PC-3 (cell line): ENCODE data around the gene RSPRY1. TPM values are rescaled to one million over a fixed set of nuclear protein-coding genes. Genes with fewer than 3 reads are reported as not detected.

Experiments
- ATAC-seq: fragments of 200-7000 bp; cut with Tn5 transposase; 2 replicates; pipeline ENCODE4 v1.9.1; 2020; ENCODE audit warnings: mild to moderate bottlenecking, moderate library complexity
- BruUV-seq: library from RNA; stranded (reverse); fragments of 400-500 nt; replicated peaks from 2 replicates; lab custom pipeline; 2021; lab: Mats Ljungman, UMichigan
- CTCF ChIA-PET: fragments of 300-600 bp; sonication (Branson Sonifier 250); formaldehyde crosslinking; loops from one replicate; lab custom pipeline; 2022; ENCODE audit warnings: antibody characterized with exemption; lab: Charles Lee
- POLR2A ChIA-PET: fragments of 300-600 bp; sonication (Branson Sonifier 250); formaldehyde crosslinking; loops from one replicate; lab custom pipeline; 2022; ENCODE audit warnings: antibody characterized with exemption; ENCODE audit not compliant: unreplicated experiment; lab: Charles Lee
- DNase-seq: peaks from one replicate; pipeline ENCODE4 v3.0.0-alpha.2; 2015
- H2AFZ ChIP-seq: fragments of 300-600 bp; sonication (generic); 2 replicates; pipeline ENCODE4 v1.6.0; 2016; ENCODE audit warnings: antibody characterized with exemption, low read length
- H3F3A ChIP-seq: fragments of 300-600 bp; sonication (generic); one replicate; pipeline ENCODE4 v1.6.0; 2017; ENCODE audit warnings: antibody characterized with exemption, low read length, control low read depth, mild to moderate bottlenecking; ENCODE audit not compliant: unreplicated experiment
- H3K27ac ChIP-seq: fragments of 300-600 bp; sonication (generic); 2 replicates; pipeline ENCODE4 v1.5.1; 2016; ENCODE audit warnings: mild to moderate bottlenecking, low read length
- H3K27me3 ChIP-seq: fragments of 300-600 bp; sonication (generic); 2 replicates; pipeline ENCODE4 v1.6.1; 2016; ENCODE audit warnings: low read length, mixed read lengths
- H3K36me3 ChIP-seq: fragments of 300-600 bp; sonication (generic); 2 replicates; pipeline ENCODE4 v1.6.1; 2016; ENCODE audit warnings: low read depth, mixed run types, low read length, mixed read lengths
- H3K4me1 ChIP-seq: fragments of 300-600 bp; sonication (generic); 2 replicates; pipeline ENCODE4 v1.5.1; 2016; ENCODE audit warnings: low read length; ENCODE audit not compliant: insufficient read depth
- H3K4me2 ChIP-seq: fragments of 300-600 bp; sonication (generic); 2 replicates; pipeline ENCODE4 v1.6.0; 2016; ENCODE audit warnings: low read length
- H3K4me3 ChIP-seq: fragments of 300-600 bp; sonication (generic); 2 replicates; pipeline ENCODE4 v1.5.1; 2016; ENCODE audit warnings: mild to moderate bottlenecking, low read length, mixed read lengths
- H3K79me2 ChIP-seq: fragments of 300-600 bp; sonication (generic); 2 replicates; pipeline ENCODE4 v1.6.1; 2017; ENCODE audit warnings: low read length, mixed read lengths
- H3K9ac ChIP-seq: fragments of 300-600 bp; sonication (generic); 2 replicates; pipeline ENCODE4 v1.6.0; 2016; ENCODE audit warnings: mild to moderate bottlenecking, low read length
- H3K9me2 ChIP-seq: fragments of 300-600 bp; sonication (generic); replicated peaks from 2 replicates; pipeline ENCODE4 v1.6.1; 2016; ENCODE audit warnings: mixed run types, low read length, mixed read lengths
- H3K9me3 ChIP-seq: fragments of 300-600 bp; sonication (generic); 2 replicates; pipeline ENCODE4 v1.6.1; 2016; ENCODE audit warnings: low read length, mixed read lengths
- H4K20me1 ChIP-seq: fragments of 300-600 bp; sonication (generic); 2 replicates; pipeline ENCODE4 v1.6.1; 2016; ENCODE audit warnings: low read length, mixed read lengths
- CTCF ChIP-seq: fragments of 300-600 bp; sonication (generic); conservative IDR thresholded peaks from 2 replicates; pipeline ENCODE4 v1.5.1; 2017; ENCODE audit warnings: antibody characterized with exemption, low read depth, mild to moderate bottlenecking, low read length
- EZH2 ChIP-seq: fragments of 300-600 bp; sonication (generic); IDR thresholded peaks from one replicate; pipeline ENCODE4 v1.6.1; 2017; ENCODE audit warnings: antibody characterized with exemption, mild to moderate bottlenecking, low read length; ENCODE audit not compliant: unreplicated experiment
- EZH2phosphoT487 ChIP-seq: fragments of 300-600 bp; sonication (generic); IDR thresholded peaks from 2 replicates; pipeline ENCODE4 v1.6.1; 2018; ENCODE audit warnings: mild to moderate bottlenecking, antibody characterized with exemption, low read length, borderline replicate concordance
- intact Hi-C: fragments of 100-400 bp; cut with micrococcal nuclease; formaldehyde crosslinking; loops from 2 replicates; pipeline ENCODE4 v1.9.0; 2023
- total RNA-seq: library from RNA; depleted of rRNA; stranded (reverse); fragments of >200 nt; gene quantifications from 2 replicates; pipeline ENCODE4 v1.2.3, GENCODE V29; 2014

The RSPRY1 gene
- total RNA-seq, 1 experiment from 2014 or later = 17.5 TPM

GRCh38 chr16:57238682-57239081, 52.6 kb downstream of the RSPRY1 start:
- Histone ChIP-seq H3K4me3 (no peak overlapping the region), H3K4me2 (no peak overlapping the region), H2AFZ (no peak overlapping the region), H3K27ac (peak overlapping the region; percentile 36; the same call in 1 of the 2 replicates), H3K36me3 (peaks cover 25% of the 10 kb centered on the region; the same call in 1 of the 2 replicates), H4K20me1 (no peaks in the 10 kb centered on the region), H3K79me2 (no peaks in the 10 kb centered on the region), H3K27me3 (no peaks in the 10 kb centered on the region), H3F3A (no peaks in the 10 kb centered on the region), H3K9me2 (no peaks in the 10 kb centered on the region), H3K4me1 (no peaks in the 10 kb centered on the region; the same call in 1 of the 2 replicates), H3K9me3 (no peaks in the 10 kb centered on the region), H3K9ac (no peak overlapping the region)
- no TSS peak for BruUV-seq
- TF ChIP-seq CTCF (no peak), EZH2 (no peak)
- CTCF ChIA-PET = no interaction called here
- ATAC-seq (no peak), DNase-seq (no peak)
- intact Hi-C loops = no loop called here
- POLR2A ChIA-PET = no interaction called here

GRCh38 chr16:57239107-57239506, 53.0 kb downstream of the RSPRY1 start:
- Histone ChIP-seq H3K27me3 (no peaks in the 10 kb centered on the region), H3F3A (no peaks in the 10 kb centered on the region), H3K4me2 (no peak overlapping the region), H3K9me2 (no peaks in the 10 kb centered on the region), H3K9ac (no peak overlapping the region), H2AFZ (no peak overlapping the region), H3K36me3 (peaks cover 25% of the 10 kb centered on the region; the same call in 1 of the 2 replicates), H3K4me3 (no peak overlapping the region), H3K4me1 (peaks cover 3% of the 10 kb centered on the region; the same call in 1 of the 2 replicates), H3K9me3 (no peaks in the 10 kb centered on the region), H3K27ac (peak overlapping the region; percentile 36; the same call in 1 of the 2 replicates), H3K79me2 (no peaks in the 10 kb centered on the region), H4K20me1 (no peaks in the 10 kb centered on the region)
- TF ChIP-seq EZH2 (no peak), CTCF (no peak), EZH2phosphoT487 (no peak)
- no TSS peak for BruUV-seq
- POLR2A ChIA-PET = no interaction called here
- CTCF ChIA-PET = no interaction called here
- DNase-seq (no peak), ATAC-seq (no peak)
- intact Hi-C loops = no loop called here

GRCh38 chr16:57240851-57241250, 54.7 kb downstream of the RSPRY1 start:
- CTCF ChIA-PET = no interaction called here

More at GRCh38 chr16:57240851-57241250, 54.7 kb downstream of the RSPRY1 start:
- no peak overlapping the region for H3K27ac ChIP-seq
- H3F3A ChIP-seq = no peaks in the 10 kb centered on the region
- peaks cover 6% of the 10 kb centered on the region for H3K79me2 ChIP-seq
- no peak overlapping the region for H3K4me3 ChIP-seq
- no peak overlapping the region for H3K9ac ChIP-seq
- no peaks in the 10 kb centered on the region for H4K20me1 ChIP-seq
- H3K27me3 ChIP-seq = no peaks in the 10 kb centered on the region
- DNase-seq (no peak), ATAC-seq (no peak)
- intact Hi-C loops = no loop called here
- H3K9me2 ChIP-seq = no peaks in the 10 kb centered on the region
- peaks cover 7% of the 10 kb centered on the region; the same call in 1 of the 2 replicates for H3K4me1 ChIP-seq
- TF ChIP-seq EZH2 = no peak
- TF ChIP-seq CTCF = no peak
- TF ChIP-seq EZH2phosphoT487 = no peak
- BruUV-seq = no TSS peak
- peaks cover 19% of the 10 kb centered on the region; the same call in 1 of the 2 replicates for H3K36me3 ChIP-seq
- POLR2A ChIA-PET = no interaction called here
- no peaks in the 10 kb centered on the region for H3K9me3 ChIP-seq
- no peak overlapping the region for H2AFZ ChIP-seq
- no peak overlapping the region for H3K4me2 ChIP-seq
